Measurements from ENCODE around the gene SLFN5. TPM values are rescaled to one million over a fixed set of nuclear protein-coding genes. Genes with fewer than 3 reads are reported as not detected.

Gene SLFN5
- polyA plus RNA-seq, 1 donor from 2014 or later = 2.5 TPM

GRCh38 chr17:35210741-35211140 is 32.1 kb upstream of the SLFN5 start:
- Histone ChIP-seq H3K79me2 (replicated peaks; ENCODE audit: insufficient read depth, low read length) (no peaks in the 10 kb centered on the region), H3K9me3 (ENCODE audit: low read length) (no peaks in the 10 kb centered on the region), H3K4me3 (ENCODE audit: low read length) (no peak overlapping the region), H3K9ac (ENCODE audit: low read length) (no peak overlapping the region), H3K27ac (ENCODE audit: low read length) (no peak overlapping the region), H3F3A (ENCODE audit: insufficient read depth, low read length, poor library complexity, severe bottlenecking) (no peaks in the 10 kb centered on the region), H2AFZ (ENCODE audit: low read depth, low read length) (no peak overlapping the region), H3K4me2 (ENCODE audit: low read length) (no peak overlapping the region), H3K27me3 (ENCODE audit: insufficient read depth, low read depth, low read length) (no peaks in the 10 kb centered on the region), H4K20me1 (ENCODE audit: insufficient read depth) (no peaks in the 10 kb centered on the region), H3K36me3 (ENCODE audit: insufficient read depth, low read length) (no peaks in the 10 kb centered on the region), H3K9me2 (ENCODE audit: insufficient read depth, low read length) (no peaks in the 10 kb centered on the region)
- no peak for TF ChIP-seq TAF1 (IDR thresholded peaks at IDR 0.05; ENCODE audit: low read depth)
- TF ChIP-seq POLR2AphosphoS5 (IDR thresholded peaks at IDR 0.05) = no peak
- TF ChIP-seq EP300 (conservative IDR thresholded peaks at IDR 0.05; ENCODE audit: poor library complexity, severe bottlenecking) = no peak
- no peak for TF ChIP-seq SMC3 (conservative IDR thresholded peaks at IDR 0.05; ENCODE audit: poor library complexity)

GRCh38 chr17:35212668-35213067 is 30.2 kb upstream of the SLFN5 start:
- H3F3A ChIP-seq (ENCODE audit: insufficient read depth, low read length, poor library complexity, severe bottlenecking) = no peaks in the 10 kb centered on the region
- no peaks in the 10 kb centered on the region for H3K27me3 ChIP-seq (ENCODE audit: insufficient read depth, low read depth, low read length)
- no peaks in the 10 kb centered on the region for H4K20me1 ChIP-seq (ENCODE audit: insufficient read depth)
- no peaks in the 10 kb centered on the region for H3K79me2 ChIP-seq (replicated peaks; ENCODE audit: insufficient read depth, low read length)
- no peak overlapping the region for H3K4me2 ChIP-seq (ENCODE audit: low read length)
- H3K36me3 ChIP-seq (ENCODE audit: insufficient read depth, low read length) = no peaks in the 10 kb centered on the region
- no peak for TF ChIP-seq TAF1 (IDR thresholded peaks at IDR 0.05; ENCODE audit: low read depth)
- TF ChIP-seq EP300 (conservative IDR thresholded peaks at IDR 0.05; ENCODE audit: poor library complexity, severe bottlenecking) = no peak
- no peak for TF ChIP-seq MXI1 (conservative IDR thresholded peaks at IDR 0.05; ENCODE audit: poor library complexity, severe bottlenecking)
- no peak for TF ChIP-seq POLR2AphosphoS5 (IDR thresholded peaks at IDR 0.05)
- no peak for TF ChIP-seq CTCF (IDR thresholded peaks at IDR 0.05; ENCODE audit: poor library complexity, severe bottlenecking)
- TF ChIP-seq REST (IDR thresholded peaks at IDR 0.05; ENCODE audit: borderline replicate concordance) = no peak
- no peak for TF ChIP-seq SMC3 (conservative IDR thresholded peaks at IDR 0.05; ENCODE audit: poor library complexity)
- TF ChIP-seq EZH2 (IDR thresholded peaks at IDR 0.05; ENCODE audit: borderline replicate concordance, insufficient read depth, low read length, poor library complexity, severe bottlenecking) = no peak
- TF ChIP-seq RAD21 (conservative IDR thresholded peaks at IDR 0.05) = no peak
- no peaks in the 10 kb centered on the region for H3K9me2 ChIP-seq (ENCODE audit: insufficient read depth, low read length)
- no peaks in the 10 kb centered on the region for H3K9me3 ChIP-seq (ENCODE audit: low read length)
- no peak overlapping the region for H3K4me3 ChIP-seq (ENCODE audit: low read length)
- no peak overlapping the region for H2AFZ ChIP-seq (ENCODE audit: low read depth, low read length)
- H3K9ac ChIP-seq (ENCODE audit: low read length) = no peak overlapping the region
- no peak overlapping the region for H3K27ac ChIP-seq (ENCODE audit: low read length)

Data from neural cell (in vitro differentiated cells).